CD4-positive, alpha-beta T cell treated with Interleukin-2 at 100 ng/mL for 4 hours (primary cell): ENCODE data around the gene NDUFS4.
"Not testable (repeated sequence)": the region's sequence is repeated elsewhere in the genome, so short reads cannot be mapped to it uniquely, and the experiment has no call there.

Experiments used
- DNase-seq: peaks from one replicate; pipeline ENCODE4 v3.0.0-alpha.2; 2020; ENCODE audit warnings: low spot score

NDUFS4 gene

DNA sequence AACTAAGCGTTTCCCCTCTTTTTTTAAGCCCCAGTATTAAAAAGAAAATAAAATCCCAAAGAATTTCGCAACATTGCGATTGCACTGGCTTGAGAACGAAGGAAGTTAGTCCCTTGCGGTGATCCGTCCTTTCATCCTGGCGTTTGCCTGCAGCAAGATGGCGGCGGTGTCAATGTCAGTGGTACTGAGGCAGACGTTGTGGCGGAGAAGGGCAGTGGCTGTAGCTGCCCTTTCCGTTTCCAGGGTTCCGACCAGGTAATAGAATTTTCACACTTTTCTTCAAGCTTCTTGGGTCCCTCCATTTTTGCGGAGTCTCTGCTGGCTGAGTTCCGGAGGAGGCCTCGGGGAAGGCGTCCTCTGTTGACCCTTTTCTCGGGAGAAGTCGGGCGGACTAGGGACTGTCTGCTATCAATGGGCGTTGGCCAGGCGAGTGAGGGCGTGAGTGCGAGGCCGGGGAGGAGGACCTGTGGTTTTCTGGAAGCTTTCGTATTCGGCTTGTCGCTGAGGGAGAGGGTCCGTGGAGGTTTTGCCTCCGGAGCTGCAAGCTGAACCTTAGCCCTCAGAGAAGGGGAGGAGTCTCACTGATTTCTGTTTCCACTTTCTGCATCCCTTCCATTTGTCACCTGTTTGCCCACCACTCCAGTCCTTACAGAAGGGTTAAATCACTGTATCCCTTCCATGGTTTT, at the start of gene NDUFS4:
Gene NDUFS4, plus strand, starts transcription at position 134 of the 686 bp plus-strand sequence. Its CDS starts 24 bp downstream, at position 158.
- peak; percentile 87 for DNase-seq

DNA sequence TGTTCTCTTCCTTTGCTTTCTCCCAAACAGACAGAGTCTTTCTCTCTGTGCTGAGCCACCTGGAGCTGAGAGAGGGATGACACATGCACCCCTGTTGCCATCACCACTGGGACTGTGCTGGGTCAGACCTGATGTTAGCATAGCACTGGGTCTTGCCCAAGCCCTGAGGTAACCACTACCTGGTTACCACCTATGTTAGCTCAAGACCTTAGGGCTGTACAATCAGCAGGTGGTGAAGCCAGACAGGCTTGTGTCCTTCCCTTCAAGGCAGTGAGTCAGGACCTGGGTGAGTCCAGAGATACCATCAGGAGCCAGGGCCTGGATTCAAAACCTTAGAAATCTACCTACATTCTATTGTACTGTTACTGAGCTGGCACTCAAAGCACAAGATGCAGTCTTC, 47.9 kb upstream of the NDUFS4 start:
- DNase-seq: no peak

DNA sequence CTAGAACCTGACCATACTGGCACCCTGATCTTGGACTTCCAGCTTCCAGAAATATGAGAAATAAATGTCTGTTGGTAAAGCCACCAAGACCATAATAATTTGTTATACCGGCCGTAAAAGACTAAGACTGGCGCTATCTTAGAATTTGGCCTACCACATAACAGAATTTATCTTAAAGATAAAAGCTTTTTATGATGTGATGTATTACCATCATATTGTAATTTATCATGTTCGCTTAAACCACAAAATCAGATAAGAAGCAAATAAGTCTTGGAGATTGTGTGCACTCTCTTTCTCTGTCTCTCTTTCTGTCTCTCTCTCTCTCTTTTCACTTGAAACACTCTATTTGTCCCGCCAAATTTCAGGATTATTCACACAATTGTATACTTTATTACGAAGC, 44.5 kb upstream of the NDUFS4 start:
- DNase-seq: no peak

- no peak for DNase-seq
Measured at GRCh38 chr5:53520813-53521212, 39.6 kb upstream of the NDUFS4 start.

DNA sequence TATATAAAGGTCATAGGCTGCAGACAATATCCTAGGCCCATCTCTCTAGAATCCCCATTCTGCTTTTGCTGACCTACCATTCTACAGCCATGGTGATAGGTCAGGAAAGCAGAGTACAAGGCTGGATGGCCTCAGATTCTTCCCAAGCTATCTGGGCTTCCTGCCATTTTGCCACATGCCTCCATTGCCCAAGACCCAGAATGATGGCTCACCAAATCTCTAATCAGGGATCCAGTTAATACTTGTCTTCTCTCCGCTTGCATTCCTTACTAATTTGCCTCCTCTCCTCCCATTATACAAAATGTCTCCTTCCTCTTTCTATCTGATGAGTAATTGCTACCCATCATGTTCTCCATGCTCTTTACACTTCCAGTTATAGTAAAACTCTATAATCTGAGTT, 22.7 kb upstream of the NDUFS4 start:
- DNase-seq: no peak

GRCh38 chr5:53540739-53541138, 19.7 kb upstream of the NDUFS4 start:
- DNase-seq: not testable (repeated sequence)

DNA sequence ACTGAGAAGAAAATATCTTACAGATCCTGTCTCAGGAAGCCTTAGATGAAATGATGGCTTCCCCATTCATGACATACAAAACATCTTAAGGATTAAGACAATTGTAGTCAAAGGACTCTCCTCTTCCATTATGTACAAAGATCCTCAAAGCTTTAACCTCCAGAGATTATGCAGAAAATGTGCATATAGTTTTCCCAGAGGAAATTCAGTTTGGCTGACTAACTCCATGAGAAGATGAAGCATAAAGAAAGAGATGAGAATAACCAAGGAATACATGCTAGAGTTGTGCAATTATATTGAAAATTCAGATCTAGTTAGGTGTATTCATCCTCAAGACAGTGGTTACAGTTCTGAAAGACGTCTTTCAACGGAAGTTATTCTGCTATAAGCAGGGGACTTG, 18.6 kb upstream of the NDUFS4 start:
- DNase-seq: no peak

DNA sequence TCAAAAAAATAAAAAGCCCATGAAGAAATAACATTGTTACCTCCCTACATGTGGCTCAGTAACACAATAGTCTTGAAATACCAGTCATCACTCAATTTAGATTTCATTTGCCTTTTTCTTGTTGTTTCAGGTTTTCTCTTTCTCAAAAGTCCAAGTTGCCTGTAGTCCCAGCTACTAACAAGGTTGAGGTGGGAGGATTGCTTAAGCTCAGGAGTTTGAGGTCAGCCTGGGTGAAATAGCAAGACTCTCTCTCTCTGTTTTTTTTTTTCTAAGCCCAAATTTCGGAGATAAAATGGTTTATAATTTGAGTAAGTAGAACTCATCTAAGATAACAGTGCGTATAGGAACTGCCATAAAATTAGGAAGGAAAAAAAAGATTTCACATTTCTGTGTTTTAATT, 17.5 kb upstream of the NDUFS4 start:
- DNase-seq: no peak

GRCh38 chr5:53543401-53543800, 17.0 kb upstream of the NDUFS4 start:
- no peak for DNase-seq

DNA sequence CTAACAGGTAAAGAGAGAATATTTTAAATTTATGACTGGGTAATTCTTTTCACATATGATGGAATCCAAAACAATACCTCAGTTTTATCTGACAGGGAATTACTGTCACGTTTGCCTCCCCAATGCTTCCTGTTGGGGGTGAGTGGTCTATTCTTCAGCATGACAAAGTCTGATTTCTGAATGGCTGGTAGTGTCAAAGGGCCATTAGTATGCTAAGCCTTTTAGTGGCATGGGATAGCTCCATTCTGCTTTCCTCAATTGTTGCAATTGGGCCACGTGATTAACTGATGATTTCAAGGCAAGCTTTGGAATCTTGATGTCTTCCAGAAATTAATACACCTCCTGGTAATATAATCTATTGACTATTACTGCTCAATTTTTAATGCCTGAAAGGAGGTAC, 14.7 kb upstream of the NDUFS4 start:
- DNase-seq: no peak

DNA sequence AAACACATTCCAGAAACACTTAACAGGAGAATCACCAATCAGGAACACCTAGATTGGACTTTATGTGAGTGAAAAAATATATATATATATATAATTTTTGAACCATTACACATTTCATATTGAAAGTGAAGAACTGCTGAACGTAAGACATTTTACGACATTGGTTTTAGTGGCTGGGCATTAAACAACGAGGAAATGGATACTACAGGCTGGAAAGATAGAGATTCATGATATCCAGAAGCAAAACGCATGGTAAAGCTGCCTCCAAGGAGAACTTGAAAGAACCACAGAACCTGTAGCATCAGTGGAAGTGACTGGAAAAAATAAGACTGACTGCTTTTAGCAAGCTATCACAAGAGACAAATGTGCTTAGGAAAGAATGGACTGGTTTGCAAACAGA, 13.2 kb upstream of the NDUFS4 start:
- no peak for DNase-seq

- not testable (repeated sequence) for DNase-seq
Measured at GRCh38 chr5:53548501-53548900, 11.9 kb upstream of the NDUFS4 start.

DNA sequence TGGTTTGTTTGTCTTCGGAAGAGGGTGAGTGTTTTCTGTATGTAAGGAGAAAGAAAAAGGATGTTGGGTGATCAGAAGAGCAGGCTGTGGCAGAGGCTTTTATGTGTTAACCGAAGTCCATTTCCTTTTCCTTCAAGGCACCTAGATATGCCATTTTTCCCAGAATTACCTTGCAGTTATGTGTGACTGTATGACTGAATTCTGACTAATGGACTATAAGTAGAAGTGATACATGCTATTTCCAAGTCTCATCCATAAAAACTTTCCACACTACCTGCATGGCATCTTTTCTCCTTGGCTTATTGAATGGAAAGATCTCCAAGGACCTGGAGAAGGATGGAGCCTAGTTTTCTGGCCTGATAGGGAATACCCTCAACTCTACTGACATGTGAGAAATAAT, 10.6 kb upstream of the NDUFS4 start:
- DNase-seq: no peak

GRCh38 chr5:53552561-53552960, 7.9 kb upstream of the NDUFS4 start:
- DNase-seq: no peak

DNA sequence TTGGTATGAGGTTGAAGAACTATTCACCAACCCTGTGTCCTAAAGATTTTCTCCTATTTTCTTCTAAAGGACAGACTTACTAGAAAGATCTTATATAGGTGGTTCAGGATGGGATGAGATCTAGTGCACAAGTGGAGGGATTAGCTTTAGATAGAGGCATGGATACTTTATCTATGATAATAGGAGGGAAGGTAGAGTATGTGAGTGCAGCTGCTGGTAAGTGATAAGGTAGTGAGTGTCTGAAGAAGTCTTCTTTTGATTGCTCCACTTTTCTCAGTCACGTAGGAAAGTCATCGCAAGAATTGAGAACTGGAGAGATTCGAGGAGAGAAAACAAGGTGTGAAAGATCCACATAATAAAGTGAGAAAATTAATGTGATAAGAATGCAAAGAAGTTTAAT, 6.0 kb upstream of the NDUFS4 start:
- DNase-seq: no peak

- DNase-seq: no peak
Measured at GRCh38 chr5:53555160-53555559, 5.3 kb upstream of the NDUFS4 start.

DNA sequence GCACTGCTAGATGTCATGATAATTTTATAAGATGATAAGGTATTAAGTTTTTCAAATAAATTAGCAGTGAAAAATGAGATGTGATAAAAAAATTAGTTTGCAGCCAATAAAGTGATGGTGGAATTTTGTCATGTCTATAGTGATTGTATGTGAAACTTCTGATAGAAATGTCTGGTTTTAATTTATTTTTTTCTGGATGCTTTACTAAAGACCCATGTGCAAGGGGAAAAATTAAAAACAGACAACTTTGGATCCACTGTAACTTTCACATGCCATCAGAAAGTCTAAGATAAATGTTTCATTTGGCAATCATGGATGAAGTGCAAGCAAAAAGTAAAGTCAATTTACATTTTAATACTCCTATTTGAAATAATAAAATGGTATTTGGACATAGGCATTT, 4.4 kb upstream of the NDUFS4 start:
- no peak for DNase-seq

DNA sequence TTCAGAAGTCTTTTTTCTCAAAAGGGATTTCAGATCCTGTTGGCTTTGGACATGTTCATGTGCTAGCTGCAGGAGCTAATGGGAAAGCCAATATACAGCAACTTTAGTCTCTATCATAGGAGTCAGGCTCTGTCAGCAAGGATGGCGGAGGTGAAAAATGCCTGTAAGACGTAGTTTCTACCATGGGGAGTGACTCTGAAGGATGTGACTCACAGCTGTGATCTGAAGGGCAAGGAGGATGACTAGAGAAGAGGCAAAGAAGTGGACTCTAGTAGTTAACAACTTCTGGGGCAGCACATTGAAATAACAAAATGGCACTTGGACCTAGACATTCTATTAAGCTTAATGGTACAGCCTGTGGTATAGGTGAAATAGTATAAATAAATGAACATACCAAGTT, 3.1 kb upstream of the NDUFS4 start:
- DNase-seq: no peak

- no peak for DNase-seq
Measured at GRCh38 chr5:53558966-53559365, 1.5 kb upstream of the NDUFS4 start.

- no peak for DNase-seq
Measured at GRCh38 chr5:53560028-53560427, 411 bp upstream of the NDUFS4 start.

- no peak for DNase-seq
Measured at GRCh38 chr5:53568401-53568800, 8.0 kb downstream of the NDUFS4 start.

DNA sequence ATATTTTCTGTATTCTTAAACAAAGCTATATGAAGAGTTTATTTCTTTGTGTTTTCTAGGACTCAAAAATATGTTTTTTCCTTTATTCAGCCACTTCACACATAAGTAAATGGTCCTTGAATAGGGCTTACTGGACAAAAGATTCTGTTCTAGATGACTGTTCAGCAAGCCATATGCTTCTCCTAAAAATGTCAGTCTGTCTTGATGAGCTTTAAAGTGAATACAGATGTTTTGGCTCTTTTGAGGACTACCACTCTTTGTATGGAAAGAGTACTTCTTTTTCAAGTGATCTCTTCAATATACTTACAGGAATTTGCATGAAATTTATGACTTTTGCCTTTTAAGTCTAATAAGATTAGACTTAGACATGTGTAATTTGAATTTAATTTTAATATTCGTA, 8.4 kb downstream of the NDUFS4 start:
- no peak for DNase-seq

DNA sequence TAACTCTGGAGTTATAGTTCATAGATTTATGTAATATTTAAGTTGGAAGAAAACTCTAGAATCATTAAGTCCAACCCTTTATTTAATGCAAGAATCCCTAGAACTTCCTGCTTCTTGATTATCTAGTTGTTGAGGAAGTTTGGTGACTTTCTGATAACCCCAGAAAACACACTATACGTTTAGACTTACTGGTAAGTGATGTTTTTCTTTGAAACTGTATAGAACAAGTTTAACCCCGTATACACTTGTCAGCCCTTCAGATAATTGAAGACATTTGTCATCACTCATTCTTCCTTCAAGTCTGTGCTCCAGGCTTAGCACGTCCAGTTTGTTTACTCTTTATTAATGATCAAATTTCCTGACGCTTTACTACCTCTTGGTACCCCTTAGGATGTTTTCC, 9.0 kb downstream of the NDUFS4 start:
- DNase-seq: no peak

- no peak for DNase-seq
Measured at GRCh38 chr5:53571403-53571802, 11.0 kb downstream of the NDUFS4 start.

DNA sequence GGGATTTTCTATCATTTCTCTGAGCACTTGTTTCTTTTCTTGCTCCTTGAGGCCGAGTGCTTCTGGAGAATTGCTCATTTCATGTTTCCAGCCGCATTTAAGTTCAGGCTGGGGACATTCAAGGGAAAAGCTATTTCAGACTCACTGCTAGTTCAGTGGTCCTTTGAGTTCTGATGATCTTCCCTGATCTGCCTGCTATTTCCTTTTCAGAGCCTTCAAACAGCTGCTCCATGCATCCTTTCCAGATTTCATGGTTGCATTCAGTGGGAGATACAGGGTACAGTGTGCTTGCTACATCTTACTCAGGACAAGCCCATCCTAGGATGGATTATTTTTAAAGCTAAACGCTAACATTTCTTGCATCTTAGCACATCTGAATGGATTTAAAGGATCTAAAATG, 14.7 kb downstream of the NDUFS4 start:
- no peak for DNase-seq
